MM.1S (cell line): Measurements from ENCODE around the gene LRP6.

Experiments
- CTCF ChIP-seq: fragments of 300-600 bp; sonication (generic); IDR thresholded peaks from 2 replicates; pipeline ENCODE4 v1.5.1; 2016; ENCODE audit warnings: antibody characterized with exemption, low read length, mixed read lengths
- EZH2 ChIP-seq: fragments of 300-600 bp; sonication (generic); optimal IDR thresholded peaks from 2 replicates; pipeline ENCODE3; 2017; ENCODE audit warnings: low read depth, mild to moderate bottlenecking, antibody characterized with exemption, low read length, mixed read lengths
- EZH2phosphoT487 ChIP-seq: fragments of 300-600 bp; sonication (generic); IDR thresholded peaks from 2 replicates; pipeline ENCODE4 v1.6.1; 2018; ENCODE audit warnings: antibody characterized with exemption, low read length

DNA sequence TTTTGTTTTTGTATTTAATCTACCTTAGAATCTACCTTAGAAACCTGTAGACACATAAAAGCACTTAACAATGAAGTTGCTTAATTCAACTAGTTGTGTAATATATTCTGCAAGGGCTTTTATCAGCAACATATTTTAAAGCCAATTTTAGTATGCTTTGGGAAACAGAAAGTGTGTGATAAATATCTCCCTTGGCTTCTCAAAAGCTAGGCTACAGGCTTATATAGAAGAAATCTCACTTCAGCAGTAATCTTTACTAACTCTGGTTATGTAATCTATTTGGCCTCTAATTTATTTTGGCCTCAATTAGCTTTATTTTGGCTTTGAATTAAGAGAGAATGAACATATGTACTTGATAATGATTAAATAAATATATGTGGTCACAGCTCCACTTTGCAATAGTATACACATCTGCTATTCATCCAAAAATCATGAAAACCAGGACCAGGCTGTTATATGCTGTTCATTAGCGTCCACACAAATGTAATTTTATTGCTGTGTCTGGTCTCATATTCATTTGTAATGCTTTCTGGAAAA is 37.2 kb downstream of the LRP6 start:
- no peak for TF ChIP-seq CTCF
- no peak for TF ChIP-seq EZH2
- no peak for TF ChIP-seq EZH2phosphoT487
